SW 1271 (cell line): ENCODE measurements around the gene LRRC32.

Source experiments
- DNase-seq, 2 experiments: peaks; one replicate each; lab custom pipeline; 2025; lab: John Stamatoyannopoulos, UW

Gene LRRC32

DNA sequence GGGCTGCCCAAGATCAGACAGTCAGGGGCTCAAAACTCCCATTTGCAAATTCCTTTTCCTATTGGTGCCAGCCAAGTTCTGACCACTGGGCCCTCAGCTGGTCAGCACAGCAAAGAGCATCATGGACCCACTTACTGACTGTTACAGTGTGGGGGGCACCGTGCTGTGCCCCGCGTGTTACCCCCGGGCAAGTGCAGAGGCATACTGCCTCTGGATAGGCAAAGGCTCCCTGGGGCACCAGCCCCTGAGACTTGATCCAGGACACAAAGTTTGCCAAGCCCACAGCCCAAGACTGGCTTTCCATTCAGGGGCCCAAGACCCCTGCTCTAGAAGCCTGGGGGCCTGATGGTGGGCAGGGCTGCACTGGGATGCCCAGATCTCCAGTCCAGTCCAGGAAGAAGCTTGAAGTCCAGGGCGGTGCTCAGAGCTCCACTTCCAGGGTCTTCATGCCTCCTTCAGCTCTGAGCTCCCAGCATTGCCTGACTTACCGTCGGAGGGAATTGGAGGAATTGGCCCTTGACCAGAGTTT, 6.6 kb downstream of the LRRC32 start:
- DNase-seq: no peak

- DNase-seq: no peak
Observed at GRCh38 chr11:76663486-76663810, 7.1 kb downstream of the LRRC32 start.

- DNase-seq: no peak
Observed at GRCh38 chr11:76662656-76663485, 7.7 kb downstream of the LRRC32 start.

GRCh38 chr11:76661834-76662434, 8.6 kb downstream of the LRRC32 start:
- no peak for DNase-seq

- no peak for DNase-seq
Observed at GRCh38 chr11:76661306-76661751, 9.2 kb downstream of the LRRC32 start.

GRCh38 chr11:76660533-76661305, 9.8 kb downstream of the LRRC32 start:
- no peak for DNase-seq

DNA sequence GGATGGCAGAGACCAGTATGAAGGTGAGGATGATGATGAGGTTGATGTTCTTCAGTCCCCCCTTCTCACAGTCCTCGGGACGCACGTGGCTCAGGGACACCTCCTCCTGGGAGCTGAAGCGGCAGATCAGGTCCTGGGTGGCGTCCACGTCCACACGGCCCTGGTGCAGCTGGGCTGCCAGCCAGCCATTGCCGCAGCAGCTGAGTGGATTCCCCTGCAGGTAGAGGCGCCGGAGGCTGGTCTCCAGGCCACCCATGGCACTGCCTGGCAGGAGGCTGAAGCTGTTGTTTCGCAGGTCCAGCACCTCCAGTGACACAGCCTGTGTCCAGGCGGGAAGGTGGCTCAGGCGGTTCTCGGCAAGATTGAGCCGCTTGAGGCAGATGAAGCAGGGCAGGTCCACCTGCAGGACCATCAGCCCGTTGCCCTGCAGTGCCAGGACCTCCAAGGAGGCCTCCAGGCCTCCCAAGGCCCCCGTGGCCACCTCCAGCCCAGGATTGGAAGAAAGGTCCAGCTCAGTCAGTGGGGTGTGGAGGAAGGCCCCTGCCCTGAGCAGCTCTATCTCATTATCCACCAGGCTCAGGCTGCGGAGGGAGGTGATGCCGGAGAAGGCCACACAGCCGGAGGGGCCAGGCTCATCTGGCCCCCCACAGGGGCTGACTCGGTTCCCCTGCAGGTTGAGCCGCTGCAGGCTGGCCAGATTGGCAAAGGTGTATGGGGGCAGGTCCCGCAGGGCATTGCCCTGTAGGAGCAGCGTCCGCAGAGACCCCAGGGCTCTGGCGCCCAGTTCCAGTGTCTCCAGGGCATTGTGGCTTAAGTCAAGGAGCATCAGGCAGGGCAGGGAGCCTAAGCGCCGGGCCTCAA, 10.6 kb downstream of the LRRC32 start:
- DNase-seq: no peak

DNA sequence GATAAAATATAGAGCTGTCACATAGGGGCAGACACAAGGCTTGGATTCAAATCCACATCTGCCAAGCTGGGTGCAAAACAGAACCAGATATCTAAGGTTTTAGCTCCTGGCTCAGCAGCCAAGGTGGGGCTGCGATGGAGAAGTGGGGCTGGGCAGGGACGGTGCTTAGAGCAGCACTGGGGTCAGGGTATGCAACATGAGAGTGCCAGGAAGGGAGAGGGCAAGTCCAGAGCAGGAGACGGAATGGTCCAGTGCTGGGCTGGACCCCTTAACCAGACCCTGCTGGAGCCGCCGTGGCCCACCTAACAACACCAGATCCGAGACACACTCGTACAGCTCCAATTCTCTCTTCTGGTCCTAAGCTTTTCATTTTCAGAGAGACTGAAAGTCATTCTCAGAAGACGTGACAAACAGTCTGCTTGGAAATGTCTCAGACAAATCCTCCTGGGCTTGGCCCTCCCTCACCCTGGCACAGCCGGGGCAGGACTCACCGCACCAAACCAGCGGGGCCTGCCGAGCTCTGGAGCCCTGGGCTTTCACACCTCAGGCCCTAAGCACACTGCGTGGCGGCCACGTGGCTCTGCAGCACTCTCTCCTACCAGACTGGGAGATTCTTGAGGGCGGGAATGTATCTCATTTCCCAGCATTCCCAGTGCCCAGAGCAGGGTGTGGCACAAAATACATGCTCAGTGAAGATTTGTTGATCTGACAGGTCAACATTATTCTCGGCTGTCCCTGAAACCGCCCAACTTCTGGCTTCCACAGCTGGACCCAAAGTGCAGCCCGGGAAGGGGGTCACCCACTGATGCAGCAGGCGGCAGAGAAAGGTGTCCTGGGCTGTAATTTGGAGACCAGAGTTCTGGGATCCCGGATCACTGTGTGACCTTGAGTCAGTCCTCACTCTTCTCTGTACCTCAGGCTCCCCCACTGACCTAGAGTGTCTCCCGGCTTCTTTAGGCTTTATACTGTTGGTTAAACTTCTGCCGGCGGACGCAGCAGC, 11.6 kb downstream of the LRRC32 start:
- DNase-seq: no peak

DNA sequence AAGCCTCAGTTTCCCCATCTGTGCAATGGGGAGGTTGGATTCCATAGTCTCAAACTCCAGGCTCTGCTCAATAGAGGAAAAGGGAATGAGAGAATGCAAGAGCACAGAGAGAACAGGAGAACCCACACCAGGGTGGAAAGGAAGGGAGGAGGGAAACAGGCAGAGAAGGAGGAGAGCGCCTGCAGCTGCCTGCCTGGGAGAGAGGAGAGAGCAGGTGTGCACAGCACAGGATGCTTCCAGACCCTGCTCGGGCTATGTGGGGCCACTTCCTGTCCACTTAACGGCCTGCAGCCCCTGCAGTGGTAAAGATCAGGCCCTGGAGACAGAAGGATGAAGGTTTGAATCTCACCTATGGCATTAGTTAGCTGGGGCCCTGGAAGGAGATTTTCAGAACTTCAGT, 12.3 kb downstream of the LRRC32 start:
- no peak for DNase-seq

DNA sequence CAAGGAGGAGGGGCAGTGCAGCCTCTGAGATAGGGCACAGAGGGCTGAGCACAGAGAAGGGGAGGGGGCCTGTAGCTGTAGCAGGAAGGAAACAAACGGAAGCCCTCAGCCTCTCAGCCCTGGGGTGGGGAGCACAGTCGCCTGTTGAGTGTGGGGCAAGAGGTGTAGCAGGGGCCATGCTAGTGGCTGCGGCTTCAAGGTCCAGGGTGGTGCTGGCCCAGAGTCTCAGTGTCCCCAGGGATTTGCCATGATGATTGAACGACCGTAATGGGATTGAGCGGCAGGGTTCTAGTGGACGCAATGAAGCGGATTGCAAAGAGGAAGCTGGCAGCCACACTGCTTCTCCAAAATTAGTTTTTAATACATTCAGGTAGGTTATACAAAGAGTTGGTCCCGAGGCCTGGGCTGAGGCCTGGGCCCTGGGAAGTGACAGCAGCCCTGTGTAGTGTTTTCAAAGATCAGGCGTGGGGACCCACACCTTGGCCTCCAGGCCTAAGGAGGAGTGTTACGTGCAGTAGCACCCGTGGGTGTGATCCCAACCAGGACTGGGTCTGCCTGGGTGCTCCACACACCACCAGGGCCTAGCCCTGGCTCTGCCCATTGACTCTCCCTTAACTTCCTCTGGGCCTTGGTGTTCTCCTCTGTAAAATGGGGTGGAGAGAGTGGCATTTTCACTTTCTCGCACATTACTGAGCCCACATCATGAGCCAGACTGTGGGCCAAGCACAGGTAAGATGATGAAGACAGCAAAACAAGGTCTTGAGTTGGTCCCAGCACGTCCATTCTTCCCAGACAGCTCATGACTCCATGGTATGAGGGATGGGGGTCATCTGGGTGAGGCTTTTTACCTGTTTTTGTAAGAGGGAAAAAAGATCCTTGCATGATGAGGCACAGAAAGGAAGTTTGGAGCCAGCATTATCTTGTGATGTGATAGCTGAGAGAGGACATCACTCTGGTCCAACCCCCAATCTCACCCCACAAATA, 13.1 kb downstream of the LRRC32 start:
- DNase-seq: no peak

DNA sequence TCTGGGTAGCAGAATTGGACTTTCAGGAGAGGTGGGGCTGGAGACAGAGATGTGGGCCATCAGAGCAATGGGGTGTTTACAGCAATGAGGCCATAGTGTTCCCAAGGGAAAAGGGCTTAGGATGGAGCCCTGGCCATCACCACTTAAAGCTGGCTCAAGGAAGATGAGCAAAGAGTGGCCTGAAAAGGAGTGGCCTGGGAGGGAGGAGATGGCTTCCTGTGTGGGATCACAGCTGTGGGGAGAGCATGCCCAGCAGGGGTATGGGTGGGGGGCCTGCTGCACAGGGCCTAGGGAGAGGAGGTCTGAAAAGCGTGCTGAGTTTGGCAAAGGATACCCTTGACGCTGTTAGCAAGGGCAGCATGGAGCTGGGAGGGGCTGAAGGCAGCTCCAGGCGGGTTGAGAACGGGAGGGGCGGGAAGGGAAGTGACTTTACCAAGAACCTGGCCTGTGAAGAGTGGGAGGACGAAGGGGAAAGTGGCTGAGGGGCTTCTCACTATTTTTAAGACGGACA, 13.9 kb downstream of the LRRC32 start:
- no peak for DNase-seq

GRCh38 chr11:76656050-76656531, 14.5 kb downstream of the LRRC32 start:
- no peak for DNase-seq

GRCh38 chr11:76655501-76656049, 15.0 kb downstream of the LRRC32 start:
- DNase-seq: no peak

- no peak for DNase-seq
Observed at GRCh38 chr11:76654980-76655379, 15.6 kb downstream of the LRRC32 start.

- DNase-seq: no peak
Observed at GRCh38 chr11:76654298-76654851, 16.2 kb downstream of the LRRC32 start.

GRCh38 chr11:76653674-76654284, 16.8 kb downstream of the LRRC32 start:
- no peak for DNase-seq

DNA sequence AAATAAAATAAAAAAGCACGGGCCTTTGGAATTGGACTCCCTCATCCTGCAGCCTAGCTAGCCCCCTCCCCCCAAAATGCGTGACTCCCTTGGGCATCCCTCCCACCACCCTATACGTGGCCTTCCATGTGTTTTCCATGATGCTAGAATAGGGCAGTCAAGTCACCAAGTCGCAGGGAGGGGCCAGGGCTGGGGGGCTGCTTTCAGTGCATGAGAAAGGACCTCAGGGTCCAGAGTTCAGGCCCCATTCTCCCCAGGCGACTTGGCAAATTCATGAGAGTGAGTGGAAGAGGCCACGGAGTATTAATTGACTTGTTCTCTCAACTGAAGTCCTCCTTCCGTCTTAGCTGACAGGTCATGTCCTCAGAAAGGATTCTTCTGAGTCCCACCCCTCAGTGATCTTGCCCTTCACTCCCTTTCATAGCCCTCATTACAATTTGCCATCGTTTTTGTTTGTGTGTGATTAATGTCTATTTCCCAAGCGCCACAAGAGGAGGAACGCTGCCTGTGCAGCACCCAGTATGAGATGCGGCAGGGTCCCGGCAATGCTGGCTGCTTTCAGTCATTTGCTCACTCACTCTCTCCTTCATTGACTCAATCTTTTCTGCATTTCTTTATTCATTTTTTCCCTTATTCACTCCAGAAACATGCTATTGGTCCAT, 17.4 kb downstream of the LRRC32 start:
- no peak for DNase-seq
